GM10847 (cell line): ENCODE results near the gene PRKACA.
A peak's percentile ranks its signal among the peaks of the same experiment; 100 is the strongest.

Source experiments
- POLR2A ChIP-seq: IDR thresholded peaks from 2 replicates; pipeline ENCODE4 v1.6.1; 2011; ENCODE audit not compliant: insufficient read length; ENCODE audit errors: extremely low read depth

PRKACA gene

DNA sequence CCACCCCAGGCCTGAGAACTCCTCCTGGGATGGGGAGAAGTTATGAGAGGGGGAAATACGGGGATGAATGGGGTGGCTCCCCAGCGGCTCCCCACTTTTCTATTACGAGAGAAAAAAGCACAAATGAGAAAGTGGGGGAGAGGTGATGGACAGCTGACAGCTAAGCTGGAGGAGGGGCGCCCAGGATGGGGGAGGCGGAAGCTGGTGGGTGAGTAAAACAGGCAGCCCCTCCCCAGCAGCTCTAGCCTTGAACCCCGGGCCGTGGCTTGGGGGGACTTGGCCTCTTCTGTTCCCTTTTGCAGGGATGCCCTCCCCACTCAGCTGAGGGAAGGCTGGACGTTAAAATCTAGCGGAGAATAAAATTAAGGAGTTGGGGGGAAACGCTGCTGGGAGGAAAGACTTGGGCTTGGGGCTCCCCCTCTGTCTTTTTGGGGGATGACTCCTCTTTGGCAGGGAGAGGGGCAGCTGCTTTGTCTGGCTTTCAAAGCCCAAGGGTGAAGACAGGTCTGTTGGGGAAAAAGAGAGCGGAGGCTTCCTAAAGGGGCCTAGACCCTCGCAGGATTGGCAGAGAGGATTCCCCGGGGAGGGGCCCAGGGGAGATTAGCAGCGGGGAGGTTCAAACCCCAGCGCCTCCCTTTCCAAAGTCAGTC is 25.6 kb downstream of the PRKACA start:
- no peak for TF ChIP-seq POLR2A

DNA sequence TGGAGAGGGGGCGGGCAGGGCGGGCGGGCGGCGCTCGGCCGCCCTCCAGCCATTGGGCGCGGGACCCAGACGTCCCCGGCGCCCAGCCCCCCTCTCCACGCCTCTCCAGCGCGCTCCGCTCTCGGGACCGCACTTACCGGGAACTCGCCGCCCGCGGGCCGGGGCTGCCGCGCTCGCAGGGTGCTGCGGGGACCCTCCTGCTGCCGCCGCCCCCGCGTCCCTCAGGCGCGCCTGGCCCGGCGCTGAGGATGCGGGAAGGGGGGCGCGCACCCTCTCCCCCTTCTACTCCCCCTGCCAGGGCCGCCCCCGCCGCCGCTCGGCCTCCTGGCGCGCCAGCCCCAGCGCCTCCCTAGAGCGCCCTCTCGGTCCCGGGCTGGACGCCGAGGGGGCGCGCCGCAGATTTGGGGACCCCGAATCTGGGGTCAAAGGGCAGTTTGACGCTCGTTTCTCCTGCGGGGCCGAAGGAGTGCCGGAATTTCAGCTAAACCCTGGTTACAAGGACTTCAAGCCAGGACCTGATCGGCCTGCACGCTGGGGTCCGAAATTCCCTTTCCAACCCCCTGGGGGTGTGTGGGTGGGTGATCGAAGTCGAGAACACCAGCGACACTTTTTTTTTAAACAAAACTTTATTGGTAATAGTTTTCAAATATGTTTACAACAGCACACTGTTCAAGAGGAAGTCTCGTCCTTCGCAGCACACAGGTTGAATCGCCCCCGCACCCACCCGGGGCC is 26.3 kb downstream of the PRKACA start:
- TF ChIP-seq POLR2A: peak; percentile 67

- TF ChIP-seq POLR2A: no peak
Observed at GRCh38 chr19:14090509-14091080, 27.0 kb downstream of the PRKACA start, which contains the start of gene SAMD1. Gene SAMD1 (minus strand): TSS chr19:14090751.

DNA sequence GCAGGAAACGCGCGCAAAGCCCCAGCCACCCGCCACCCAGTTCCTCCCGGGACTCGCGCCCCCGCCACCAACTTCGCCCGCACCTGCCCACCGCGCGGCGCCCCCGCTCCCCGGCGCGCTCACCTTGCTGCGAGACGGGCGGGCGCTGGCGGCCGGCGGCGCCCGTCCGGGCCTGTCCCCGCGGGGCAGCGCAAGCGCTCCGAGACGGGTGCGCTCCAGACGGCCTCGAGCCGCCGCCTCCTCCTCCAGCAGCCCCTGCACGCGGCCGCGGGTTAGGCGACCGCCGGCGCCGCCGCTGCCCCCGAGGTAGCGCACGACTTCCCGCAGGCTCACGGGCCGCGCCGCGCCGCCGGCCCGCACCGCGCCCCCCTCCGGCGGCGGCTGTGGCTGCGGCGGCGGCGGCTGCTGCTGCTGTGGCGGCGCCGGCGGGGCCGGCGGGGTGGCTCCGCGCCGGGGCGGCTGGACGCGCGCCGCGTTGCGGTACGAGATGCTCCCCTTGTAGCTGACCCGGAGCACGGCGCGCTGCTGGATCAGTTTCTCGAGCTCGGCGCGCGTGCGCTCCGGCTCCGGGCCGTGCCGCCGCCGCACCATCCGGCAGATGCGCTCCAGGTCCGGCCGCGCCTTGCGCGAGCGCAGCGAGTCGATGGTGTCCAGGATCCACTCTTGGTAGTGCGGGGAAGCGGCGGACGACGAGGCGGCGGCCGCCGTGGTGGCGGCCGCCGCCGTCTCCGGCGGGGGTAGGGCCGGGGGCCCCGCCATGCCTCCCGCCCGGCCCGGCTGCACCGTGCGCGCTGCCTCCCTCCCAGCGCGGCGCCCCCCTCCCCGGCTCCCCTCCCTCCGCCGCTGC is 27.7 kb downstream of the PRKACA start:
- no peak for TF ChIP-seq POLR2A

DNA sequence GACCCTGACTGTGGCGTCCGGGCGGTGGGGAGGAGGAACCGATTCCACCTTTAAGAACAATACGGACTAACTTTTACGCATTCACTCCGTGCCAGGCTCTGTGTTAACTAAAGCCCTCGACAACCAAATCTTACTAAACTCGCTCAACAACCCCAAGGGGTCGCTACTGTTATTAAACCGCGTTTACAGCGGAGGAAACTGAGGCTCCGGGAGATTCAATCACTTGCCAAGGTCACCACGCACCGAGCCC is 28.2 kb downstream of the PRKACA start:
- no peak for TF ChIP-seq POLR2A

DNA sequence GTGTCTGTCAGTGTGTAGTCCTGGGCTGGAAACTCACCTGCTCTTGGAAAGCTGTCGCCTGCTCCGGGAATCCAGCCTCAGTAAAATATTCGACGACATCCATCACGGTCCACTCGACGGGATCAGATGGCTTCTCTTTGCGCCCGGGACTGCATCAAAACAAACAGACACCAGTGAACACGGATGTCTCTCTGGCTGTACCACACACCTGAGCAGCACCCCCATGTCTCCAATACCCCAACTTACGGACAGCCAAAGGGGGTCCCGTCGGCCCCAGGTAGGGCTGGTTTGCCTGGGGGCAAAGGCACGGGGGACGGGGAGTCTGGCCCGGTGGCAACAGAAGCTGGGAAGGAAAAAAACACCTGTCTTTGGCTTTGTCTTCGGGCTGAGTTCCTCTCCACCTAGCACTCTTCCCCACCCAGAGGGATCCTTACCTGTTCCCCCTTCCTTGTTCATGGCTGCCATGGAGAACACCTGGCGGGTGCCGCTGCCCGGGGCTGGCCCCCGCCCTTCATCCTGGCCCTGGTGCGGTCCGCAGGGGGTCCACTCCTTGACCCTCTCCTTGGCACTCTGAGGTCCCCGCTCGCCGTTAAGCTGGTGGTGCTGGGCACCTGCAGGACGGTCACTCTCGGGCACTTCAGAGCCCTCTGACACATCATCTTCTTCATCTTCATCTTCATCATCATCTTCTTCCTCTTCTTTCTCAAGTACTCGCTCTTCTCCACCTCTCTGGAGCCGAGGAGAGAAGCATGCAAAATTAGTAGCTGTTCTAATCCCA is 28.7 kb downstream of the PRKACA start:
- no peak for TF ChIP-seq POLR2A

GRCh38 chr19:14086098-14086497 is 31.5 kb downstream of the PRKACA start:
- TF ChIP-seq POLR2A: no peak

GRCh38 chr19:14085309-14085995 is 32.1 kb downstream of the PRKACA start, which contains the start of gene C19orf67:
Gene C19orf67 (minus strand): TSS chr19:14085783. CDS start chr19:14085627, 156 bp downstream.
- TF ChIP-seq POLR2A: no peak

GRCh38 chr19:14082675-14082960 is 34.9 kb downstream of the PRKACA start:
- TF ChIP-seq POLR2A: no peak

GRCh38 chr19:14081797-14082674 is 35.5 kb downstream of the PRKACA start:
- no peak for TF ChIP-seq POLR2A

GRCh38 chr19:14080887-14081796 is 36.4 kb downstream of the PRKACA start:
- peak; percentile 52 for TF ChIP-seq POLR2A

DNA sequence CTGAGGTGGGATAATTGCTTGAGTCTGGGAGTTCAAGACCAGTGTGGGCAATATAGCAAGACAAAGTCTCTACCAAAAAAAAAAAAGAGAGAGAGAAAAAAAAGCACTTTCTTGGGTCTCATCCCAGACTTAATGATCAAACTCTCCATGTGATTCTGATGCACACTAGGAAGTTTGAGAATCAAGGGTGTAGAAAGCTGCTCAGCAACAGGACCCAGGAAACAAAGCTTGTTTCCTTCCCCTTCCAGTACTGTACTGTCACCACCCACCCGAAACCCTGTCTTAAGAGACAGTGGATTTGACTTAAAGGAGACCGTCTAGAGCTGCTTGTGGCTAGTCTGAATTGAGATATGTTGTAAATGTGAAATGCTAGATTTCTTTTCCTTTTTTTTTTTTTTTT is 39.2 kb downstream of the PRKACA start:
- TF ChIP-seq POLR2A: no peak

GRCh38 chr19:14073925-14074838 is 43.4 kb downstream of the PRKACA start:
- TF ChIP-seq POLR2A: no peak
